GM21360 (cell line): Measurements from ENCODE around the gene FBXW7.

Experiments
- ATAC-seq: cut with Tn5 transposase; IDR thresholded peaks from one replicate; pipeline ENCODE4 v1.9.1; 2021; ENCODE audit warnings: mild to moderate bottlenecking, moderate library complexity; ENCODE audit not compliant: unreplicated experiment

FBXW7 gene

GRCh38 chr4:152478461-152479237 is 57.2 kb downstream of the FBXW7 start:
- ATAC-seq: no peak

- no peak for ATAC-seq
Measured at GRCh38 chr4:152476796-152477195, 59.1 kb downstream of the FBXW7 start.

- no peak for ATAC-seq
Measured at GRCh38 chr4:152471251-152471792, 64.6 kb downstream of the FBXW7 start.

GRCh38 chr4:152468408-152468807 is 67.5 kb downstream of the FBXW7 start:
- no peak for ATAC-seq

GRCh38 chr4:152467101-152467500 is 68.8 kb downstream of the FBXW7 start:
- no peak for ATAC-seq

- no peak for ATAC-seq
Measured at GRCh38 chr4:152464030-152464823, 71.7 kb downstream of the FBXW7 start.

GRCh38 chr4:152463562-152463961 is 72.3 kb downstream of the FBXW7 start:
- ATAC-seq: no peak

- ATAC-seq: no peak
Measured at GRCh38 chr4:152462695-152463094, 73.2 kb downstream of the FBXW7 start.

GRCh38 chr4:152462047-152462446 is 73.8 kb downstream of the FBXW7 start:
- ATAC-seq: peak; percentile 36

GRCh38 chr4:152460488-152460887 is 75.4 kb downstream of the FBXW7 start:
- ATAC-seq: no peak

GRCh38 chr4:152459326-152459725 is 76.6 kb downstream of the FBXW7 start:
- ATAC-seq: no peak

GRCh38 chr4:152458801-152459302 is 77.0 kb downstream of the FBXW7 start:
- ATAC-seq: no peak

- ATAC-seq: no peak
Measured at GRCh38 chr4:152456609-152457008, 79.3 kb downstream of the FBXW7 start.

GRCh38 chr4:152455311-152455710 is 80.6 kb downstream of the FBXW7 start:
- ATAC-seq: no peak

- ATAC-seq: no peak
Measured at GRCh38 chr4:152454398-152455011, 81.4 kb downstream of the FBXW7 start.

GRCh38 chr4:152451496-152451895 is 84.4 kb downstream of the FBXW7 start:
- ATAC-seq: no peak

- ATAC-seq: no peak
Measured at GRCh38 chr4:152448854-152449253, 87.0 kb downstream of the FBXW7 start.

- no peak for ATAC-seq
Measured at GRCh38 chr4:152448038-152448707, 87.7 kb downstream of the FBXW7 start.

- no peak for ATAC-seq
Measured at GRCh38 chr4:152443859-152444258, 92.0 kb downstream of the FBXW7 start.

- ATAC-seq: no peak
Measured at GRCh38 chr4:152437561-152437960, 98.3 kb downstream of the FBXW7 start.

- no peak for ATAC-seq
Measured at GRCh38 chr4:152436384-152436783, 99.5 kb downstream of the FBXW7 start.
